Left lung (tissue), 10 donors: ENCODE results near the gene KANSL2. TPM values are rescaled to one million over a fixed set of nuclear protein-coding genes. Genes with fewer than 3 reads are reported as not detected.
"Not testable (repeated sequence)": the region's sequence is repeated elsewhere in the genome, so short reads cannot be mapped to it uniquely, and the experiment has no call there.

ENCODE experiments used
- ATAC-seq: fragments of 200-7000 bp; cut with Tn5 transposase; one replicate; pipeline ENCODE4 v1.9.1; 2020; ENCODE audit warnings: moderate library complexity
- DNase-seq, 4 donors: peaks; one replicate each; pipeline ENCODE4 v3.0.0-alpha.2; 2013 to 2020
- H3K27ac ChIP-seq, 2 donors: fragments of 200-600 bp; sonication (generic) in 1 of 2; one replicate each; pipeline versions ENCODE4 v1.5.0 to v1.8.0; 2020 to 2021
- H3K27me3 ChIP-seq, 2 donors: fragments of 200-600 bp; sonication (generic) in 1 of 2; one replicate each; pipeline versions ENCODE4 v1.5.0 to v1.8.0; 2020 to 2021
- H3K36me3 ChIP-seq, 2 donors: fragments of 200-600 bp; sonication (generic) in 1 of 2; one replicate each; pipeline versions ENCODE4 v1.5.0 to v1.8.0; 2020 to 2021
- H3K4me1 ChIP-seq, 2 donors: fragments of 200-600 bp; one replicate each; pipeline ENCODE4 v1.8.0; 2021
- H3K4me3 ChIP-seq, 2 donors: fragments of 200-600 bp; sonication (generic) in 1 of 2; one replicate each; pipeline versions ENCODE4 v1.5.0 to v1.8.0; 2020 to 2021; ENCODE audit warnings: mild to moderate bottlenecking in 1 of 2
- H3K9me3 ChIP-seq, 2 donors: fragments of 200-600 bp; sonication (generic) in 1 of 2; one replicate each; pipeline versions ENCODE4 v1.5.0 to v1.8.0; 2020 to 2021
- intact Hi-C, 2 donors: fragments of 100-400 bp; cut with DNase I; formaldehyde crosslinking; loops; one replicate each; pipeline versions ENCODE4 v1.11.2 to v1.14.2; 2022
- polyA plus RNA-seq, 6 donors: library from polyadenylated mRNA; unstranded; fragments of 120-200 nt; gene quantifications; one replicate each; pipeline ENCODE4 v1.2.1, GENCODE V29; 2013; ENCODE audit not compliant: insufficient read length in 6 of 6
- total RNA-seq, 2 donors: library from RNA; stranded (reverse); fragmentation: NEBNext Ultra II Directional; extraction: Animal tissue kit (Norgen Biotek cat#: 25700); gene quantifications; one replicate each; pipeline ENCODE4 v1.2.1, GENCODE V29; 2021
- TF ChIP-seq, protein P1 (sequence below), 2 donors: fragments of 200-600 bp; sonication (generic) in 1 of 2; IDR thresholded peaks; one replicate each; pipeline versions ENCODE4 v1.5.0 to v1.8.0; 2021; ENCODE audit warnings: antibody characterized with exemption in 2 of 2
- donor health status: DM: no; HTN: yes; CAD: no.
- donor health status: DM: no; HTN: no; CAD: no.

The KANSL2 gene
- total and polyA plus RNA-seq, 8 donors = 28.0 to 58.3 (median 50.0) TPM

DNA sequence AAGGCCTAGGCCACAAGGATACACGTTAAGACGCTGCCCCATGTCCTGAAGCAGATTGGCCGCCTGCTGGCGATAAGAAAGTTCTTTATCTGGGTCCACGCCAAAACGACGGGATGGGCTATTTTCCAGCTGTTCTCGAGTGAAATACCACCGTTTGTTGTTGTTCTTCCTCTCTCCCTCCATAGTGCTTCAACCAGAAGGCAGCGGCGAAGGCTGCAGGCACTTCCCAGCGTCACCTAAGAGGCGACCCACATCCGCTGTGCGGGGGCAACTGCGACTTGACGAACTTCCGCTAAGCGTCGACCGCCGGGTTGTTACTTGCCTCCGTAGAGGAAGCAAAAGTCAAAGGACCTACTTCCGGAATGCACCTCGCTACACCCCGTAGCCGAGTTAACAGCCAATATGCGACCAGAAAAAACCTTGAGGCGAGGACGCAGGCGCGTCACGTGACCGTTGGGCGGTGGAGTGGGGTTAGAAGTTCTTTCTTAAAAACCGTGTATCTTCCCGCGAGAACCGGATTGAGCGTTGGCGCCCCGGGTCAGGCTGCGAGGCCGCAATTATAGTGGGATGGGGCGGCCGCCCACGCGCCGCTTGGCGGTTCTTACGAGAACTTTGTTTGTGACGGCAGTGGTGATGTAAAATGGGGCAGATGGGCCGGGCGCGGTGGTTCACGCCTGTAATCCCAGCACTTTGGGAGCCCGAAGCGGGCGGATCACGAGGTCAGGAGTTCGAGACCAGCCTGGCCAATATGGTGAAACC is 34.6 kb upstream of the KANSL2 start, which contains the start of gene CCNT1:
CCNT1 (minus strand) TSS at position 215 of the 759 bp plus-strand sequence; CDS start at position 183, 32 bp downstream.
- Histone ChIP-seq H3K27ac (peak within 1 kb of the TSS; percentile 89 to 97), H3K4me3 (peak within 1 kb of the TSS; percentile 65 to 71), H3K4me1 (peaks cover 12 to 47% of the 10 kb centered on the region in 2 donors), H3K36me3 (peaks cover 0 to 34% of the 10 kb centered on the region in 2 donors), H3K27me3 (no peaks in the 10 kb centered on the region), H3K9me3 (peaks cover 0 to 17% of the 10 kb centered on the region in 2 donors)
- intact Hi-C loops = no loop called here
- TF ChIP-seq, protein P1, sequence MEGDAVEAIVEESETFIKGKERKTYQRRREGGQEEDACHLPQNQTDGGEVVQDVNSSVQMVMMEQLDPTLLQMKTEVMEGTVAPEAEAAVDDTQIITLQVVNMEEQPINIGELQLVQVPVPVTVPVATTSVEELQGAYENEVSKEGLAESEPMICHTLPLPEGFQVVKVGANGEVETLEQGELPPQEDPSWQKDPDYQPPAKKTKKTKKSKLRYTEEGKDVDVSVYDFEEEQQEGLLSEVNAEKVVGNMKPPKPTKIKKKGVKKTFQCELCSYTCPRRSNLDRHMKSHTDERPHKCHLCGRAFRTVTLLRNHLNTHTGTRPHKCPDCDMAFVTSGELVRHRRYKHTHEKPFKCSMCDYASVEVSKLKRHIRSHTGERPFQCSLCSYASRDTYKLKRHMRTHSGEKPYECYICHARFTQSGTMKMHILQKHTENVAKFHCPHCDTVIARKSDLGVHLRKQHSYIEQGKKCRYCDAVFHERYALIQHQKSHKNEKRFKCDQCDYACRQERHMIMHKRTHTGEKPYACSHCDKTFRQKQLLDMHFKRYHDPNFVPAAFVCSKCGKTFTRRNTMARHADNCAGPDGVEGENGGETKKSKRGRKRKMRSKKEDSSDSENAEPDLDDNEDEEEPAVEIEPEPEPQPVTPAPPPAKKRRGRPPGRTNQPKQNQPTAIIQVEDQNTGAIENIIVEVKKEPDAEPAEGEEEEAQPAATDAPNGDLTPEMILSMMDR (IDR thresholded peaks at IDR 0.05) = peak in 1 of 2 donors; percentile 27
- ATAC-seq (peak; percentile 97), DNase-seq (peak; percentile 99 to 100 (median 99))

DNA sequence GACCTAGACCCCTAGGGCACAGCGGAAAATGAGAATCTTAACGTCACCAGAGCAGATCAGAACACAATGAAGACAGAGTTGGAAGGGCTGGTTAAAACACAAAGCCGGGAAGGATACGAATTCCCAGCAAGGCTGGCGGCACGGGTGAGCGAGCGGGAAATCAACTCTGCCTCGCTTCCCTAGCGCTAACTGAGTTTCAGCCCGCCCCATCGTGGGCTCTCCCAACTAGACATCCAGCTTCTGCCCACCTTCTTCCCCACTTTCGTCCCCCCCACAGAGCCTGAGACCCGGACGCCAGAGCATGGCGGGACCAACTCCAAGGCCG is 34.1 kb upstream of the KANSL2 start:
- ATAC-seq = no peak
- intact Hi-C loops = no loop called here
- Histone ChIP-seq H3K27ac (peak overlapping the region; percentile 89 to 97), H3K36me3 (peaks cover 0 to 39% of the 10 kb centered on the region in 2 donors), H3K9me3 (peaks cover 0 to 13% of the 10 kb centered on the region in 2 donors), H3K27me3 (no peaks in the 10 kb centered on the region), H3K4me3 (peak overlapping the region; percentile 65 to 71), H3K4me1 (peaks cover 12 to 47% of the 10 kb centered on the region in 2 donors)
- TF ChIP-seq, protein P1 (IDR thresholded peaks at IDR 0.05) = no peak
- no peak for DNase-seq

GRCh38 chr12:48712209-48712608 is 30.2 kb upstream of the KANSL2 start:
- peaks cover 0 to 67% of the 10 kb centered on the region in 2 donors for H3K36me3 ChIP-seq
- TF ChIP-seq, protein P1 (IDR thresholded peaks at IDR 0.05) = no peak
- intact Hi-C loops = no loop called here
- no peak overlapping the region for H3K27ac ChIP-seq
- ATAC-seq = no peak
- H3K4me3 ChIP-seq = no peak overlapping the region
- no peaks in the 10 kb centered on the region for H3K9me3 ChIP-seq
- H3K27me3 ChIP-seq = no peaks in the 10 kb centered on the region
- peaks cover 12 to 59% of the 10 kb centered on the region in 2 donors for H3K4me1 ChIP-seq
- DNase-seq = no peak

DNA sequence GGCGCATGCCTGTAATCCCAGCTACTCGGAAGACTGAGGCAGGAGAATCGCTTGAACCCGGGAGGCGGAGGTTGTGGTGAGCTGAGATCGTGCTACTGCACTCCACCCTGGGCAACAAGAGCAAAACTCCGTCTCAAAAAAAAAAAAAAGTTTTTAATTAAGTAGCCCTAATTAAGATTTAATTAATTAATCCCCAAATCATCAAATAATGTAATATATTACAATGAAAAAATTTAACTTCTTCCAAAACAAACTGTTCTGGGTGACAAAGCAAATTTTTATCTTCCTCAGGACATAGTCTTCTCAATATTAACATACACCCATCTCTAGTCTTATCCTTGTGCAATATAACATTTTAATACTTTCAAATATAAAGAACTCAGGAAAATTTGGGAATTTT is 16.8 kb upstream of the KANSL2 start:
- H3K36me3 ChIP-seq = peaks cover 0 to 96% of the 10 kb centered on the region in 2 donors
- H3K9me3 ChIP-seq, DNase-seq, H3K4me1 ChIP-seq, intact Hi-C loops, H3K4me3 ChIP-seq, H3K27me3 ChIP-seq, H3K27ac ChIP-seq, ATAC-seq: not testable (repeated sequence)

GRCh38 chr12:48696626-48697025 is 14.6 kb upstream of the KANSL2 start:
- Histone ChIP-seq H3K4me1 (peaks cover 0 to 4% of the 10 kb centered on the region in 2 donors), H3K27ac (no peak overlapping the region), H3K27me3 (no peaks in the 10 kb centered on the region), H3K9me3 (no peaks in the 10 kb centered on the region), H3K36me3 (peaks cover 0 to 96% of the 10 kb centered on the region in 2 donors), H3K4me3 (no peak overlapping the region)
- TF ChIP-seq, protein P1 (IDR thresholded peaks at IDR 0.05) = no peak
- intact Hi-C loops = no loop called here
- DNase-seq = no peak
- no peak for ATAC-seq
